Thoracic aorta (tissue), 2 donors: Measurements from ENCODE around the gene FRMPD2. TPM values are rescaled to one million over a fixed set of nuclear protein-coding genes. Genes with fewer than 3 reads are reported as not detected.

Experiments
- ATAC-seq: fragments of 150-250 bp; one replicate; pipeline ENCODE4 v1.8.0; 2017; ENCODE audit warnings: low read depth; ENCODE audit not compliant: insufficient number of reproducible peaks, low FRiP score
- DNase-seq: peaks from one replicate; pipeline ENCODE4 v3.0.0-alpha.2; 2020; ENCODE audit warnings: low spot score
- H3K27ac ChIP-seq, 2 donors: fragments of 200-600 bp; sonication (generic); 1 replicate in 1 of 2; 2 replicates in 1 of 2; pipeline ENCODE4 v1.5.1; 2016; ENCODE audit warnings: mild to moderate bottlenecking in 2 of 2, moderate library complexity in 2 of 2
- H3K27me3 ChIP-seq: fragments of 200-600 bp; sonication (generic); replicated peaks from 2 replicates; pipeline ENCODE4 v1.6.0; 2016; ENCODE audit warnings: mild to moderate bottlenecking; ENCODE audit not compliant: insufficient read depth
- H3K36me3 ChIP-seq: fragments of 200-600 bp; sonication (generic); one replicate; pipeline ENCODE4 v1.5.1; 2016
- H3K4me1 ChIP-seq, 2 donors: fragments of 200-600 bp; sonication (generic); 1 replicate in 1 of 2; 2 replicates in 1 of 2; pipeline versions ENCODE4 v1.5.1 to v1.6.0; 2016; ENCODE audit warnings: low read depth in 2 of 2, mild to moderate bottlenecking in 1 of 2; ENCODE audit not compliant: control insufficient read depth in 1 of 2
- H3K4me3 ChIP-seq: fragments of 200-600 bp; sonication (generic); 2 replicates; pipeline ENCODE4 v1.5.1; 2016; ENCODE audit warnings: mild to moderate bottlenecking
- H3K9me3 ChIP-seq: fragments of 200-600 bp; sonication (generic); 2 replicates; pipeline ENCODE4 v1.5.1; 2016
- total RNA-seq, 2 donors: library from RNA; depleted of rRNA; stranded (reverse); fragments of >200 nt; gene quantifications; one replicate each; pipeline versions ENCODE4 v1.1.0 to v1.2.3, GENCODE V29; 2016
- TF ChIP-seq, protein P1 (sequence below): fragments of 200-600 bp; sonication (generic); IDR thresholded peaks from one replicate; pipeline ENCODE4 v1.5.1; 2019; ENCODE audit warnings: antibody characterized with exemption

Gene FRMPD2
- total RNA-seq, 2 donors from 2014 or later, result not detected

DNA sequence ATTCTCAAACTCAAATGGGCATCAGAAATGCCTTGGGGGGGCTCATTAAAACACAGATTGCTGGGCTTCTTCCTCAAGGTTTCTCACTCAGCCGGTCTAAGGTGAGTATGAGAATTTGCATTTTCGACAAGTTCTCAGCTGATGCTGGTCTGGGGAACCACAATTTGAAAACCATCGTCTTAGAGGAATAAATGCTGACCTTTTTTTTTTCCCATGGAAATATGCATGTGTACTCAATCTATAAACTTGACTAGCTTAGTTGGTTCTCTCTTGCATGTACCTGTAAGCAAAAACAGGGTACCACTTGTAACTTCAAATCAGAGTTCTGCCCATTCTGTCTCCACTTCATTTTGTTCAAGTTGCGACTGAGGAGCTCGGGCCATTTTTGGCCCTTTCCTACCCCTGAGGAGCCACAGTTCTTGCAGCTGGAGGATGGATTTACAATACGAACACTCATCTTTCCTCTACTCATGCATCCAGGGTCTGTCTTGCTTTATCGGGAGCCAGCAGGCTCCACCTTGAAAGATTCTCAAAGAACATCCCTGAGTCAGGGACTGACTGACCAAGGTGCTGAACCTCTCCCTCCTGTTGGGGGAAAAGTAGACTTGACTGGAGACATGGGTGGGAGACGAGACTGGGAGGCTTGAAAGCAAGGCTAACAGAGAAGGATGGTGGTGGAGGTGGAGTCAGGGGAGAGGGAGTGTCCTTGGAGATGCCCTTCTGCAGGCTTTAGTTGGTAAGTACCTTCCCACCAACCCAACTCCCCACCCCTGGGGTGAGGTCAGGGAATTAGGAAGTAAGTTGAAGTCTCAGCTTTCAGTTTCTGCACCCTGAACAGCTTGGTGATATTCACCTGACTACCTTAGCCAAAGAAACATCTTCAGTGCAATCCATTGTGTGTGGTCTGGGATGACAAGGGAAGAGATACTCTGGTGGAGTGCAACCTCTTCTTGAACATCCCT is 28.3 kb upstream of the FRMPD2 start:
- DNase-seq (no peak), ATAC-seq (no peak)
- Histone ChIP-seq H3K4me1 (peaks cover 2 to 5% of the 10 kb centered on the region in 2 donors), H3K4me3 (no peak overlapping the region), H3K9me3 (no peaks in the 10 kb centered on the region), H3K36me3 (no peaks in the 10 kb centered on the region), H3K27ac (no peak overlapping the region), H3K27me3 (no peaks in the 10 kb centered on the region)
- TF ChIP-seq, protein P1, sequence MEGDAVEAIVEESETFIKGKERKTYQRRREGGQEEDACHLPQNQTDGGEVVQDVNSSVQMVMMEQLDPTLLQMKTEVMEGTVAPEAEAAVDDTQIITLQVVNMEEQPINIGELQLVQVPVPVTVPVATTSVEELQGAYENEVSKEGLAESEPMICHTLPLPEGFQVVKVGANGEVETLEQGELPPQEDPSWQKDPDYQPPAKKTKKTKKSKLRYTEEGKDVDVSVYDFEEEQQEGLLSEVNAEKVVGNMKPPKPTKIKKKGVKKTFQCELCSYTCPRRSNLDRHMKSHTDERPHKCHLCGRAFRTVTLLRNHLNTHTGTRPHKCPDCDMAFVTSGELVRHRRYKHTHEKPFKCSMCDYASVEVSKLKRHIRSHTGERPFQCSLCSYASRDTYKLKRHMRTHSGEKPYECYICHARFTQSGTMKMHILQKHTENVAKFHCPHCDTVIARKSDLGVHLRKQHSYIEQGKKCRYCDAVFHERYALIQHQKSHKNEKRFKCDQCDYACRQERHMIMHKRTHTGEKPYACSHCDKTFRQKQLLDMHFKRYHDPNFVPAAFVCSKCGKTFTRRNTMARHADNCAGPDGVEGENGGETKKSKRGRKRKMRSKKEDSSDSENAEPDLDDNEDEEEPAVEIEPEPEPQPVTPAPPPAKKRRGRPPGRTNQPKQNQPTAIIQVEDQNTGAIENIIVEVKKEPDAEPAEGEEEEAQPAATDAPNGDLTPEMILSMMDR, result no peak

DNA sequence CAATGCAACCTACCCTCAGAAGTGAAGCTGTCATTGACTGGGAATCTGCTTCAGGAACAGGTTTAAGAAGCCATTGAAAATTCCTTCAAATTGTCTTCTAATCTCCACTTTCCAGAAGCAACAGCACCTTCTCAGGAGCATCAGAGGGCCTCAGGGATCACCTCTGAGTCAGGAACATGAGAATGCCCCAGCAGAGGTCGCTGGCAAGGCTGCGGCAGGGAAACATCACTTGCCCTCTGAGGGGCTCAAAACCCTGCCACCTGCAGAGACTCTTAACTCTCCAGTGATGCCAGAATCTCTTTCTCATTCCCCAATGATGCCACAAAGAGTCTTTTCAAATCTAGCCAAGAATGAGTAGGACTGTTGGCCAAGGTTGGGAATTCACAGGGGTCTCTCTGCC is 26.1 kb upstream of the FRMPD2 start:
- H3K36me3 ChIP-seq, result no peaks in the 10 kb centered on the region
- H3K27me3 ChIP-seq, result no peaks in the 10 kb centered on the region
- no peaks in the 10 kb centered on the region for H3K4me1 ChIP-seq
- no peak for ATAC-seq
- H3K4me3 ChIP-seq, result no peak overlapping the region
- no peak for DNase-seq
- H3K9me3 ChIP-seq, result no peaks in the 10 kb centered on the region
- H3K27ac ChIP-seq, result no peak overlapping the region
- TF ChIP-seq, protein P1, result no peak

DNA sequence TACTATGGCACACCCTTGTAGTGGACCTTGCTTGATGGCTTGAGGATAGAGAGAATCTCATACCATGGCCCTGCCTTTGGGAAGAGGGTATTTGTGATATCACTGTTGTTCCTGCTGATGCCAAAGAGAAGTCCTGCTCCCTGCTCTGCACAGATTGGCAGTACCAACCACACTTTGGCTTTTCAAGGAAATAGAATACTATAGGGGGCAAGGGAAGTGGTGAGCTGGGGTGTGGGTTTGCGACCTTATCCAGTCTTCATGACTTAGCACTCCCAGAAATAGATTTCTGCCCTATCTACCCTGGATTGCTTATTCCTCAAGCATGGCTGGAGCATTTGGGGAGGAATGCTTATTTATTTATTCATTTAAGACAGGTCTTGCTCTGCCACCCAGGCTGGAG is 25.2 kb upstream of the FRMPD2 start:
- Histone ChIP-seq H3K4me3 (no peak overlapping the region), H3K27me3 (no peaks in the 10 kb centered on the region), H3K9me3 (no peaks in the 10 kb centered on the region), H3K36me3 (no peaks in the 10 kb centered on the region), H3K27ac (no peak overlapping the region), H3K4me1 (no peaks in the 10 kb centered on the region)
- DNase-seq (no peak), ATAC-seq (no peak)
- TF ChIP-seq, protein P1, result no peak

DNA sequence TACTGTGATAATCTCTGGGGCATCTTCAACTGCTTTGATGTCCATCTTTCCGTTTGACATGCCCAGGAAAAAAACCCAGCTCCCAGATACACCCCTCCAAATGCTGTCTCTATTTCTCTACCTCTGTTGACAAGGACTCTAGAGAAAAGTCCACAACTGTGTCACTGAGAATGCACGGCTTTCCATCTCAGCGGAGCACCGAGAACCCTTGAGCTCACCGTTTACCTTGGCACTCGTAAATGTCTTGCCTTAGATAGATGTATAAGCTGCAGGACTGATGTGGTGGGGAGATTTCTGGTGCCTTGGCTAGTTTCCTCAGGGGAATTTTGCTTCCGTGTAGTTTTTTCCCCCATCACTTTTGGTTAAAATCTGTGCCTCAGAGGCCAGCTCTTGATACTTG is 24.6 kb upstream of the FRMPD2 start:
- Histone ChIP-seq H3K4me3 (no peak overlapping the region), H3K36me3 (no peaks in the 10 kb centered on the region), H3K27ac (no peak overlapping the region), H3K27me3 (no peaks in the 10 kb centered on the region), H3K9me3 (no peaks in the 10 kb centered on the region), H3K4me1 (no peaks in the 10 kb centered on the region)
- TF ChIP-seq, protein P1, result no peak
- DNase-seq, result no peak
- no peak for ATAC-seq

DNA sequence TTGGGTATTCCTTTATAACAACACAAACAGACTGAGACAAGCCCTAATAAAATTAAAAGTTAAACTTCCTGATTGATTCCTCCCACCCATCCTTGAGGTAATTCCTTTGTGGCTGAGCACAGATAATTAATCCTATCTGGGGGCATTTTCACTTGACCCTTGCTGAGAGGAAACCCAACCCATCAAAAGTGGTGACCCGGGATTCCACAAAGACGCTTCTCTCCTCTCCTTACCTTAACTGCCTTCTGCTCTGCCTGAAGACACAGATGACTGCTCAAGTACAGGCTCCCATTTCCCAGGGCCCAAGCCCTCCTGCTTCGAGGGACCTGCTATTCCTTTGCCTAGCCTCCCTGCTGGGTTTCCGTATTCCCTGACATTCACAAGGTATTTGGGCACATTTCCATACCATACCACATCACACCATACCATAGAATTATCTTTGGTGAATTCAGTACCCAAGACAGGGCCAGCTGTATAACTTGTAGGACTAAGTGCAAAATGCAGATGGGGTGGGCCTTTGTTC is 22.1 kb upstream of the FRMPD2 start:
- TF ChIP-seq, protein P1, result no peak
- Histone ChIP-seq H3K36me3 (no peaks in the 10 kb centered on the region), H3K27ac (no peak overlapping the region), H3K4me3 (no peak overlapping the region), H3K27me3 (no peaks in the 10 kb centered on the region), H3K4me1 (no peaks in the 10 kb centered on the region), H3K9me3 (no peaks in the 10 kb centered on the region)
- DNase-seq, result no peak
- no peak for ATAC-seq
